Upper lobe of right lung (tissue), 1 donor: ENCODE data around the gene LMAN1. TPM values are rescaled to one million over a fixed set of nuclear protein-coding genes. Genes with fewer than 3 reads are reported as not detected.

Source experiments
- ATAC-seq: fragments of 200-7000 bp; cut with Tn5 transposase; one replicate; pipeline ENCODE4 v1.9.1; 2020; ENCODE audit warnings: mild to moderate bottlenecking, moderate library complexity
- DNase-seq: peaks from one replicate; pipeline ENCODE4 v3.0.0-alpha.2; 2020
- H3K27ac ChIP-seq: fragments of 200-600 bp; one replicate; pipeline ENCODE4 v1.8.0; 2022
- H3K27me3 ChIP-seq: fragments of 200-600 bp; one replicate; pipeline ENCODE4 v1.8.0; 2022; ENCODE audit warnings: mild to moderate bottlenecking
- H3K36me3 ChIP-seq: fragments of 200-600 bp; one replicate; pipeline ENCODE4 v1.8.0; 2022
- H3K4me1 ChIP-seq: fragments of 200-600 bp; one replicate; pipeline ENCODE4 v1.8.0; 2022
- H3K4me3 ChIP-seq: fragments of 200-600 bp; one replicate; pipeline ENCODE4 v1.8.0; 2022; ENCODE audit warnings: mild to moderate bottlenecking
- H3K9me3 ChIP-seq: fragments of 200-600 bp; one replicate; pipeline ENCODE4 v1.8.0; 2022
- CTCF ChIP-seq: fragments of 200-600 bp; IDR thresholded peaks from one replicate; pipeline ENCODE4 v1.8.0; 2022; ENCODE audit warnings: antibody characterized with exemption
- intact Hi-C: fragments of 100-400 bp; cut with DNase I; formaldehyde crosslinking; loops from one replicate; pipeline ENCODE4 v1.11.0; 2022
- total RNA-seq: library from RNA; stranded (reverse); fragmentation: NEBNext Ultra II Directional; extraction: Animal tissue kit (Norgen Biotek cat#: 25700); gene quantifications from one replicate; pipeline ENCODE4 v1.2.1, GENCODE V29; 2021
- donor health status: DM: no; HTN: yes; CAD: no; lungs with severe emphysema.

The LMAN1 gene
- total RNA-seq, 1 donor from 2014 or later: 63.1 TPM

DNA sequence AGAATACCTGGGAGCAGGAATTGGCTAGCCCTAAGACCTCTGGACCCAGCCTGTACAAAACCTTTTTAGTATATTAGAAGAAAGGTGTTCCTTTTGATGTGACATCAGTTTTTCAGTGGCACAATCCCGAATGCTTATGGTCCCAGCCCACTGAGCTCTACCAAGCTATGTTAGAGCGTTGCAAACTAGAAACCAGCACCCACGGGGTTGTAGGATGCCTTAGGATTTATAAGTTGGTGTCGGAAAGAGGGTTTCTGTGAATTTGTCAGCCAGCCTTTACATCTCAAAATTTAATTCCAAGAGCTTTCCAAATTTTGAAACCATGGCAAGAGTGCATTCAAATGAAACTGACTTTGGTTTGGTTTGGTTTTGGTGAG is 499 bp upstream of the LMAN1 start:
- no peak for ATAC-seq
- Histone ChIP-seq H3K36me3 (peaks cover 9% of the 10 kb centered on the region), H3K4me1 (peaks cover 18% of the 10 kb centered on the region), H3K27ac (peak overlapping the region; percentile 91), H3K9me3 (no peaks in the 10 kb centered on the region), H3K4me3 (peak overlapping the region; percentile 95), H3K27me3 (no peaks in the 10 kb centered on the region)
- no peak for DNase-seq
- intact Hi-C loops: no loop called here
- no peak for TF ChIP-seq CTCF

- DNase-seq (no peak), ATAC-seq (no peak)
- intact Hi-C loops: no loop called here
- H3K4me1 ChIP-seq: peaks cover 18% of the 10 kb centered on the region
- no peaks in the 10 kb centered on the region for H3K9me3 ChIP-seq
- TF ChIP-seq CTCF: no peak
- H3K27me3 ChIP-seq: no peaks in the 10 kb centered on the region
- peak overlapping the region; percentile 95 for H3K4me3 ChIP-seq
- peaks cover 21% of the 10 kb centered on the region for H3K36me3 ChIP-seq
- H3K27ac ChIP-seq: peak overlapping the region; percentile 91
These were observed 702 bp downstream of the LMAN1 start for GRCh38 chr18:59358414-59358711.

GRCh38 chr18:59357928-59358327 is 1.1 kb downstream of the LMAN1 start:
- TF ChIP-seq CTCF: no peak
- H3K27me3 ChIP-seq: no peaks in the 10 kb centered on the region
- no peak for DNase-seq
- ATAC-seq: no peak
- no peaks in the 10 kb centered on the region for H3K9me3 ChIP-seq
- H3K36me3 ChIP-seq: peaks cover 25% of the 10 kb centered on the region
- peak overlapping the region; percentile 95 for H3K4me3 ChIP-seq
- H3K4me1 ChIP-seq: peaks cover 18% of the 10 kb centered on the region
- intact Hi-C loops: no loop called here
- H3K27ac ChIP-seq: peak overlapping the region; percentile 91

DNA sequence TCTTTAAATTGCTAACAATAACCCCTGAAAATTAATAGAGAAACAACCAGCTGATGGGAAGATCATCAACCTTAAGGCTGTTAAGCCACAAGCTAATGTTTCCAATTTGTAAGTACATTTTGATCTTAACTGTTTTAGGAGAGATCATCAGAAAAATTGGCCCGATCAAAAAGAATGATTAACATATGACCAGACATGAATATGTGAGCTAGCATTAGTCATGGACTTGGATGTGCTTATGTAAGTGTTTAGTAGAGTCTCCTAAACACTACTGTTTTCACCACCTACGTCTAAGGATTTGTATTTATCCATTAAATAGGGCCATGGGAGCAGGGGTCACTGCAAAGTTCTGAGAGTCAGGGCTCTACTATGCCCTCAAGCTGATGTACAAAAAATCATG is 4.3 kb downstream of the LMAN1 start:
- ATAC-seq (no peak), DNase-seq (no peak)
- no peak overlapping the region for H3K27ac ChIP-seq
- no peak overlapping the region for H3K4me3 ChIP-seq
- H3K4me1 ChIP-seq: peaks cover 15% of the 10 kb centered on the region
- intact Hi-C loops: no loop called here
- H3K36me3 ChIP-seq: peaks cover 57% of the 10 kb centered on the region
- H3K27me3 ChIP-seq: no peaks in the 10 kb centered on the region
- no peaks in the 10 kb centered on the region for H3K9me3 ChIP-seq
- TF ChIP-seq CTCF: no peak

GRCh38 chr18:59353079-59353680 is 5.9 kb downstream of the LMAN1 start:
- Histone ChIP-seq H3K27ac (no peak overlapping the region), H3K4me3 (no peak overlapping the region), H3K4me1 (peaks cover 12% of the 10 kb centered on the region), H3K36me3 (peaks cover 73% of the 10 kb centered on the region), H3K27me3 (no peaks in the 10 kb centered on the region), H3K9me3 (no peaks in the 10 kb centered on the region)
- intact Hi-C loops: no loop called here
- ATAC-seq (no peak), DNase-seq (no peak)
- TF ChIP-seq CTCF: no peak

- no peak for TF ChIP-seq CTCF
- peaks cover 81% of the 10 kb centered on the region for H3K36me3 ChIP-seq
- no peaks in the 10 kb centered on the region for H3K27me3 ChIP-seq
- peak; percentile 36 for ATAC-seq
- no peaks in the 10 kb centered on the region for H3K9me3 ChIP-seq
- no peak overlapping the region for H3K4me3 ChIP-seq
- intact Hi-C loops: no loop called here
- H3K27ac ChIP-seq: no peak overlapping the region
- H3K4me1 ChIP-seq: peaks cover 6% of the 10 kb centered on the region
- DNase-seq: no peak
These were observed 6.7 kb downstream of the LMAN1 start for GRCh38 chr18:59352250-59352855.
